ENCODE measurements around the gene GPN2. TPM values are rescaled to one million over a fixed set of nuclear protein-coding genes. Genes with fewer than 3 reads are reported as not detected.

GPN2 gene
- total RNA-seq, 1 donor from 2014 or later = 9.5 TPM

DNA sequence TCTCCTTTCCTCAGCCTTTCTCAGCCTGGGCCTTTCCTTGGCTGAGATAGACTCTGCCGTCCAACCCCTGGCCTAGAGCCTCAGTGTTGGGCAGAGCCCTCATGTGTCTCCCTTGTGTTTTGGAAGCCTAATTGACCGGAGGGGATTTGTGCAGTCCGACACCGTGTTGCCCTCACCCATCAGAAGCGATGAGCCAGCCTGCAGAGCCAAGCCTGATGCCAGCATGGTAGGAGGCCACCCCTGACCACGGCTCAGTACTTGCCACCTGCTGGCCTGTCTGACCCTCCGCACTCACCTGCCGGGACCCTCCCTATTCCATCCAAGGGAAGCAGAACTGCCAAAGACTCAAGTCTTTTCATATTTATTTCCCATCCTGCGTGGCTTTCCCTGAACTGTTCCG is 36.5 kb downstream of the GPN2 start:
- DNase-seq (ENCODE audit: low read depth) = no peak
- TF ChIP-seq, protein P1, sequence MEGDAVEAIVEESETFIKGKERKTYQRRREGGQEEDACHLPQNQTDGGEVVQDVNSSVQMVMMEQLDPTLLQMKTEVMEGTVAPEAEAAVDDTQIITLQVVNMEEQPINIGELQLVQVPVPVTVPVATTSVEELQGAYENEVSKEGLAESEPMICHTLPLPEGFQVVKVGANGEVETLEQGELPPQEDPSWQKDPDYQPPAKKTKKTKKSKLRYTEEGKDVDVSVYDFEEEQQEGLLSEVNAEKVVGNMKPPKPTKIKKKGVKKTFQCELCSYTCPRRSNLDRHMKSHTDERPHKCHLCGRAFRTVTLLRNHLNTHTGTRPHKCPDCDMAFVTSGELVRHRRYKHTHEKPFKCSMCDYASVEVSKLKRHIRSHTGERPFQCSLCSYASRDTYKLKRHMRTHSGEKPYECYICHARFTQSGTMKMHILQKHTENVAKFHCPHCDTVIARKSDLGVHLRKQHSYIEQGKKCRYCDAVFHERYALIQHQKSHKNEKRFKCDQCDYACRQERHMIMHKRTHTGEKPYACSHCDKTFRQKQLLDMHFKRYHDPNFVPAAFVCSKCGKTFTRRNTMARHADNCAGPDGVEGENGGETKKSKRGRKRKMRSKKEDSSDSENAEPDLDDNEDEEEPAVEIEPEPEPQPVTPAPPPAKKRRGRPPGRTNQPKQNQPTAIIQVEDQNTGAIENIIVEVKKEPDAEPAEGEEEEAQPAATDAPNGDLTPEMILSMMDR (IDR thresholded peaks at IDR 0.05; ENCODE audit: insufficient read depth, low read length, poor library complexity, severe bottlenecking) = no peak
- no peak overlapping the region for H3K4me3 ChIP-seq (ENCODE audit: low read depth, low read length)
- H3K27me3 ChIP-seq (ENCODE audit: control insufficient read depth, insufficient read depth, low read length) = no peaks in the 10 kb centered on the region
- peaks cover 2% of the 10 kb centered on the region for H3K36me3 ChIP-seq (ENCODE audit: control insufficient read depth, insufficient read depth, low read length)

DNA sequence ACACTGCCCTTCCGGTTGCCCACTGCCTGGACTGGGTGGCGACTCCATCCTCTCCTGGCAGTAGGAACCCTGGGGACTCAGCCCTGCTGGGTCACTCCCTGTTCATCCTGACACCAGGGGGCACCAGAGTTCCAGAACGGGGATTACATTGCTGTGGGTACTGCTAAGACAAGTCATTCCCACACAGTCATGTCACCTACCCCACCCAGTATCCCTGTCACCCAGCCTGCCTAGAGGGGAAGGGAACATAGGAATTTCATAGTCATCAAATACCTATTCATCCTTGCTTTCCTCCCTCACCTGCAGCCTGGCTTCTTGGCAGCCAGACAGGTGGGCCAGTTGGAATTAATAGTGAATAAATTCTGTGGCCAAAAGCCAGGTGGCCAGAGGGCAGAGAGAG is 36.9 kb downstream of the GPN2 start:
- TF ChIP-seq, protein P1 (IDR thresholded peaks at IDR 0.05; ENCODE audit: insufficient read depth, low read length, poor library complexity, severe bottlenecking) = peak; percentile 87
- Histone ChIP-seq H3K27me3 (ENCODE audit: control insufficient read depth, insufficient read depth, low read length) (no peaks in the 10 kb centered on the region), H3K4me3 (ENCODE audit: low read depth, low read length) (no peak overlapping the region), H3K36me3 (ENCODE audit: control insufficient read depth, insufficient read depth, low read length) (peaks cover 2% of the 10 kb centered on the region)
- DNase-seq (ENCODE audit: low read depth) = no peak

DNA sequence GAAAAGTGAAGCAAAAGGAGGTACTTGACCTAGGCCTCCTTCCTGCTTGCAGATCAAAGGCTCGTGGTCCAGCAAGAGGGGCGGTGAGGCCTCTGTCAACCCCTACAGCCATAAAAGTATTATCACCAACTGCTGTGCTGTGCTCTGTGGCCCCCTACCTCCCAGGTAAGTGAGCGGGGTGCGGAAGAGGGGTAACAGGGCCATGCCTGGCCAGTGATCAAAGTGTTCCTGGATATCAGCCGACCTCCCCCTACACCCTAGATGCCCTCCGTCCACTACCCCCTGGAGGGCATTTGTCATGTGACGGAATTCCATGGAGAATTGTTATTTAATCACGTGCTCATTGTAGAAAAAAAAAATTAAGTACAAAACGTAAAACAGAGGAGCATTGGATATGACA is 37.4 kb downstream of the GPN2 start:
- peaks cover 2% of the 10 kb centered on the region for H3K36me3 ChIP-seq (ENCODE audit: control insufficient read depth, insufficient read depth, low read length)
- no peaks in the 10 kb centered on the region for H3K27me3 ChIP-seq (ENCODE audit: control insufficient read depth, insufficient read depth, low read length)
- TF ChIP-seq, protein P1 (IDR thresholded peaks at IDR 0.05; ENCODE audit: insufficient read depth, low read length, poor library complexity, severe bottlenecking) = no peak
- H3K4me3 ChIP-seq (ENCODE audit: low read depth, low read length) = no peak overlapping the region
- DNase-seq (ENCODE audit: low read depth) = no peak

DNA sequence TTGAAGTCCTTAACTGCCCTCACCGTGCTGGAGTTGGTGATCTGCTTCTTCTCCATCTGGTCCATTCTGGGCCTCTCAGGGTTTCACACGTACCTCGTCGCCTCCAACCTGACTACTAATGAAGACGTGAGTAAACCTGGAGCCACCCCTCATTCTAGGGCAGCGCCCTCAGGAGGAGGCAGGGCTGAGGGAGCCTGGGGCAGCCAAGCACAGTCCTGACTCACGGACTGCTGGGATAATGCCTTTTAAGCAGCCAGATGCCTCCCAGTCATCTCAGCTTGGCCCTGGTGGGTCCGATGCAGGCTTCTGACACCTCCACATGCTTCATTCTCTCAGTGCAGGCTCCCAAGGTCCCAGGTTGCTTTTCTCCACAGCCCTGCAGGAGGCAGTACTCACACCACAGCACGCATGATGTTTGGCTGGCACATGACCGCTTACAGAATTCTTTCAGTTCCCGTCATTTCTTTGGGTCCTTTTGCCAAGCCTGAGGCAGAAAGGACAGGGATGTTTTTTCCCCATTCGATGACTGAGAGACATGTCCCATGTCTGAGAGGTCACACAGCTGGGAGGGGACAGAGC is 38.9 kb downstream of the GPN2 start:
- Histone ChIP-seq H3K36me3 (ENCODE audit: control insufficient read depth, insufficient read depth, low read length) (peaks cover 2% of the 10 kb centered on the region), H3K27me3 (ENCODE audit: control insufficient read depth, insufficient read depth, low read length) (no peaks in the 10 kb centered on the region), H3K4me3 (ENCODE audit: low read depth, low read length) (no peak overlapping the region)
- no peak for DNase-seq (ENCODE audit: low read depth)
- TF ChIP-seq, protein P1 (IDR thresholded peaks at IDR 0.05; ENCODE audit: insufficient read depth, low read length, poor library complexity, severe bottlenecking) = peak; percentile 17

DNA sequence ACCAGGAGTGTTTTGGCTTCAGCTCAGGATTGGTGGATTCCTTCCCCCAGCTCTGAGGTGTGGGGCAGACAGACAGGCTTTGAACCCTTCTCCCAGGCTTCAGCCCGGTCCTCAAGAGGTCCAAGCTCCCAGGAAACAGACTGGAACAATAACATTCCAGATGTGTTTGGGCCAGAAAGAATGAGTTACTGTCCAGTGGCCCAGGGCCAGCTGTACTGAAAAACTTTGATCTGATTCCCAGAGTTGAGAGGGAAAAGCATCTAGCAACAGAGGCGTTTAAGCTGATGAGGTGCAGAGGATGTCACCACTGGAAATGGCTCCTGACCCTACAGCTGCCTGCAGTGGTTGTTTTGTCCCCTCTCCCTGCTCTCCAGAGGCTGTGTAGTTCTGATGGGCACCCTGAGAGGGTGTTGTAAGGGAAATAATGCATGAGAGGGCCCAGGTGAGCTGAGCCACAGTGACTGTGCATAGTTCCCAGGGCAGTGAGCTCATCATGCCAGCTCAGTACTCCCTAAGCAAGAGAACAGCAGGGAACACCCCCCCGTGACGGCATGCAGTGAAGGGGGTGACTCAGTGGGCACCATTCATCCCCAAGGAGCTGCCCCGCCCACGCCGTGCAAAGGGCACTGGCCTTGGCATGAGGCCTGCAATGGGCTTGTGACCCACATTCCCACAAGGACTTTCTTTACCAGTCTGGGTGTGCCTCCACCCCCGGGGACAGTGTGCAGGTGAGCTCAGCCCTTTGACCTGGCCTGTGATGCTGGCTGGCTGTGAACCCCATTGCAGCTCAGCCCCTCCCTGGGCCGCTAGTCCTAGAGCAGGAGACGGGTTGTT is 40.9 kb downstream of the GPN2 start:
- peaks cover 2% of the 10 kb centered on the region for H3K36me3 ChIP-seq (ENCODE audit: control insufficient read depth, insufficient read depth, low read length)
- H3K27me3 ChIP-seq (ENCODE audit: control insufficient read depth, insufficient read depth, low read length) = no peaks in the 10 kb centered on the region
- H3K4me3 ChIP-seq (ENCODE audit: low read depth, low read length) = no peak overlapping the region
- peak; percentile 91 for DNase-seq (ENCODE audit: low read depth)
- TF ChIP-seq, protein P1 (IDR thresholded peaks at IDR 0.05; ENCODE audit: insufficient read depth, low read length, poor library complexity, severe bottlenecking) = no peak

Measured in kidney epithelial cell (primary cell).